IMR-90 (cell line): Measurements from ENCODE around the gene FGF19. TPM values are rescaled to one million over a fixed set of nuclear protein-coding genes. Genes with fewer than 3 reads are reported as not detected.

Experiments used
- ATAC-seq: fragments of 200-7000 bp; cut with Tn5 transposase; 2 replicates; pipeline ENCODE4 v1.9.1; 2020; ENCODE audit warnings: low read depth, mild to moderate bottlenecking, moderate library complexity
- BruUV-seq: library from RNA; stranded (reverse); fragments of 400-500 nt; replicated peaks from 2 replicates; lab custom pipeline; 2021; lab: Mats Ljungman, UMichigan
- CTCF ChIA-PET: fragments of 300-600 bp; formaldehyde crosslinking; extraction: SDS; loops from one replicate; lab custom pipeline; 2021; ENCODE audit warnings: antibody characterized with exemption; lab: Yijun Ruan, JAX
- POLR2A ChIA-PET: fragments of 300-600 bp; sonication (Branson Sonifier 250); formaldehyde crosslinking; loops from one replicate; lab custom pipeline; 2022; ENCODE audit warnings: antibody characterized with exemption; ENCODE audit not compliant: unreplicated experiment; lab: Charles Lee
- DNase-seq: peaks from one replicate; pipeline ENCODE4 v3.0.0; 2013
- H2AFZ ChIP-seq: replicated peaks from 2 replicates; pipeline ENCODE3; 2013; ENCODE audit warnings: low read length, mild to moderate bottlenecking; ENCODE audit not compliant: poor library complexity
- H2AK5ac ChIP-seq: 2 replicates; pipeline ENCODE4 v1.6.1; 2013; ENCODE audit warnings: low read depth, low read length, inconsistent platforms
- H2AK9ac ChIP-seq: replicated peaks from 2 replicates; pipeline ENCODE3; 2013; ENCODE audit warnings: mild to moderate bottlenecking, low read depth, low read length, moderate library complexity; ENCODE audit not compliant: poor library complexity
- H2BK120ac ChIP-seq: 2 replicates; pipeline ENCODE4 v1.6.1; 2013; ENCODE audit warnings: low read depth, low read length, inconsistent platforms
- H2BK15ac ChIP-seq: 3 replicates; pipeline ENCODE4 v1.6.1; 2013; ENCODE audit warnings: low read depth, low read length, inconsistent platforms
- H2BK20ac ChIP-seq: 2 replicates; pipeline ENCODE4 v1.6.1; 2013; ENCODE audit warnings: low read depth, mild to moderate bottlenecking, inconsistent platforms, low read length, moderate library complexity
- H2BK5ac ChIP-seq: 2 replicates; pipeline ENCODE4 v1.6.1; 2013; ENCODE audit warnings: mild to moderate bottlenecking, low read depth, low read length, inconsistent platforms; ENCODE audit not compliant: poor library complexity, severe bottlenecking
- H3K14ac ChIP-seq: replicated peaks from 2 replicates; pipeline ENCODE4 v1.6.1; 2013; ENCODE audit warnings: low read depth, low read length, inconsistent platforms
- H3K18ac ChIP-seq: 2 replicates; pipeline ENCODE4 v1.6.1; 2013; ENCODE audit warnings: low read depth, low read length, control low read depth
- H3K23ac ChIP-seq: 2 replicates; pipeline ENCODE4 v1.6.1; 2013; ENCODE audit warnings: low read depth, low read length, inconsistent platforms
- H3K27ac ChIP-seq: 2 replicates; pipeline ENCODE4 v1.5.1; 2013; ENCODE audit warnings: mild to moderate bottlenecking, control low read depth, low read length; ENCODE audit not compliant: insufficient read depth
- H3K27me3 ChIP-seq: 2 replicates; pipeline ENCODE4 v1.6.1; 2013; ENCODE audit warnings: low read length; ENCODE audit not compliant: control insufficient read depth, insufficient read depth
- H3K36me3 ChIP-seq: 2 replicates; pipeline ENCODE4 v1.6.1; 2013; ENCODE audit warnings: low read length, mixed read lengths; ENCODE audit not compliant: control insufficient read depth, insufficient read depth
- H3K4ac ChIP-seq: 2 replicates; pipeline ENCODE4 v1.6.1; 2013; ENCODE audit warnings: low read depth, low read length, inconsistent platforms
- H3K4me1 ChIP-seq: 2 replicates; pipeline ENCODE4 v1.6.1; 2013; ENCODE audit warnings: low read length, mixed read lengths; ENCODE audit not compliant: control insufficient read depth, insufficient read depth
- H3K4me2 ChIP-seq: 2 replicates; pipeline ENCODE4 v1.6.1; 2013; ENCODE audit warnings: low read depth, mild to moderate bottlenecking, control low read depth, low read length, moderate library complexity
- H3K4me3 ChIP-seq: 2 replicates; pipeline ENCODE4 v1.5.1; 2013; ENCODE audit warnings: low read depth, mild to moderate bottlenecking, control low read depth, low read length, moderate library complexity; ENCODE audit not compliant: insufficient read depth
- H3K56ac ChIP-seq: 2 replicates; pipeline ENCODE4 v1.6.1; 2013; ENCODE audit warnings: low read length, inconsistent platforms; ENCODE audit not compliant: insufficient read depth; ENCODE audit errors: extremely low read depth
- H3K79me1 ChIP-seq, 2 experiments: 2 replicates each; pipeline ENCODE4 v1.6.1; 2013; ENCODE audit warnings: low read length in 2 of 2, inconsistent platforms in 1 of 2, low read depth in 1 of 2
- H3K9ac ChIP-seq: 2 replicates; pipeline ENCODE4 v1.6.1; 2013; ENCODE audit warnings: low read depth, low read length, control low read depth
- H3K9me1 ChIP-seq: 2 replicates; pipeline ENCODE4 v1.6.1; 2013; ENCODE audit warnings: low read length, inconsistent platforms; ENCODE audit not compliant: insufficient read depth
- H3K9me3 ChIP-seq: 2 replicates; pipeline ENCODE4 v1.6.1; 2013; ENCODE audit warnings: low read length; ENCODE audit not compliant: control insufficient read depth, insufficient read depth
- H4K20me1 ChIP-seq: 2 replicates; pipeline ENCODE4 v1.6.1; 2013; ENCODE audit warnings: low read length, inconsistent platforms; ENCODE audit not compliant: insufficient read depth
- H4K5ac ChIP-seq: 2 replicates; pipeline ENCODE4 v1.6.1; 2013; ENCODE audit warnings: mild to moderate bottlenecking, low read depth, low read length, control low read depth
- H4K8ac ChIP-seq, 2 experiments: 2 replicates each; pipeline ENCODE4 v1.6.1; 2013; ENCODE audit warnings: low read depth in 2 of 2, low read length in 2 of 2, control low read depth in 1 of 2, inconsistent platforms in 1 of 2
- H4K91ac ChIP-seq: 2 replicates; pipeline ENCODE4 v1.6.1; 2013; ENCODE audit warnings: low read depth, low read length, inconsistent platforms; ENCODE audit not compliant: insufficient read depth
- BHLHE40 ChIP-seq: fragments of 150-350 bp; IDR thresholded peaks from 2 replicates; pipeline ENCODE4 v1.6.1; 2016; ENCODE audit warnings: mild to moderate bottlenecking, low read depth, low read length
- CEBPB ChIP-seq: IDR thresholded peaks from 2 replicates; pipeline ENCODE4 v1.6.1; 2012; ENCODE audit warnings: low read depth, low read length, improper control_type of control experiment
- CHD1 ChIP-seq: IDR thresholded peaks from 2 replicates; pipeline ENCODE4 v1.6.1; 2012; ENCODE audit warnings: low read depth, low read length, improper control_type of control experiment
- CTCF ChIP-seq: conservative IDR thresholded peaks from 2 replicates; pipeline ENCODE4 v1.5.1; 2012; ENCODE audit warnings: mild to moderate bottlenecking, low read depth, low read length, improper control_type of control experiment
- ELK1 ChIP-seq: fragments of 150-350 bp; IDR thresholded peaks from 2 replicates; pipeline ENCODE4 v1.6.1; 2016; ENCODE audit warnings: low read depth, mild to moderate bottlenecking, low read length, moderate library complexity, borderline replicate concordance
- MAFK ChIP-seq: IDR thresholded peaks from 2 replicates; pipeline ENCODE4 v1.6.1; 2012; ENCODE audit warnings: low read depth, low read length, improper control_type of control experiment
- MAZ ChIP-seq: IDR thresholded peaks from 2 replicates; pipeline ENCODE4 v1.6.1; 2012; ENCODE audit warnings: low read depth, mild to moderate bottlenecking, low read length, improper control_type of control experiment, moderate library complexity, borderline replicate concordance
- MXI1 ChIP-seq: IDR thresholded peaks from 2 replicates; pipeline ENCODE4 v1.6.1; 2012; ENCODE audit warnings: low read depth, mild to moderate bottlenecking, low read length, moderate library complexity, borderline replicate concordance
- NFE2L2 ChIP-seq: fragments of 150-350 bp; IDR thresholded peaks from 2 replicates; pipeline ENCODE4 v1.6.1; 2016; ENCODE audit warnings: low read depth, mild to moderate bottlenecking, low read length
- POLR2A ChIP-seq: IDR thresholded peaks from 2 replicates; pipeline ENCODE4 v1.6.1; 2012; ENCODE audit warnings: mild to moderate bottlenecking, low read depth, low read length
- RAD21 ChIP-seq: IDR thresholded peaks from 2 replicates; pipeline ENCODE4 v1.6.1; 2012; ENCODE audit warnings: low read length, improper control_type of control experiment
- RCOR1 ChIP-seq: IDR thresholded peaks from 2 replicates; pipeline ENCODE4 v1.6.1; 2012; ENCODE audit warnings: mild to moderate bottlenecking, low read length, improper control_type of control experiment; ENCODE audit not compliant: insufficient replicate concordance
- RFX5 ChIP-seq: IDR thresholded peaks from 2 replicates; pipeline ENCODE4 v1.8.0; 2012; ENCODE audit warnings: low read depth, mild to moderate bottlenecking, low read length, moderate library complexity
- SMC3 ChIP-seq: fragments of 150-350 bp; IDR thresholded peaks from 2 replicates; pipeline ENCODE4 v1.6.1; 2016; ENCODE audit warnings: low read depth, mild to moderate bottlenecking, antibody characterized with exemption, low read length, moderate library complexity
- USF2 ChIP-seq: fragments of 150-350 bp; IDR thresholded peaks from 2 replicates; pipeline ENCODE4 v1.6.1; 2017; ENCODE audit warnings: mild to moderate bottlenecking, antibody characterized with exemption, low read length, low read depth
- WGBS, 2 experiments: methylation state at CpG; one replicate each; pipeline versions ENCODE4 v1.1.5 to v1.1.7; 2013; ENCODE audit warnings: missing lambda C conversion rate in 2 of 2; ENCODE audit not compliant: insufficient read length in 1 of 2; ENCODE audit errors: extremely low coverage in 2 of 2; 5-methylcytosine and 5-hydroxymethylcytosine counted together
- dilution Hi-C: fragments of 300-500 bp; cut with HindIII; formaldehyde crosslinking; loops from one replicate; pipeline ENCODE4 v1.14.3; 2018; ENCODE audit warnings: low sequenced_read_pairs; ENCODE audit not compliant: unreplicated experiment
- in situ Hi-C: fragments of 300-500 bp; cut with MboI; formaldehyde crosslinking; loops from 3 replicates; pipeline ENCODE4 v1.14.3; 2019; ENCODE audit warnings: low sequenced_read_pairs, inconsistent platforms, mixed read lengths
- intact Hi-C: fragments of 100-400 bp; cut with micrococcal nuclease; formaldehyde crosslinking; loops from 2 replicates; pipeline ENCODE4 v1.10.0; 2022
- polyA plus RNA-seq, 3 experiments: library from polyadenylated mRNA; depleted of rRNA; stranded (reverse); fragments of >200 nt; gene quantifications; 2 replicates each; pipeline ENCODE4 v1.2.3, GENCODE V29; 2012; ENCODE audit warnings: low replicate concordance in 1 of 3
- total RNA-seq: library from RNA; depleted of rRNA; stranded (reverse); fragments of >200 nt; gene quantifications from 2 replicates; pipeline ENCODE4 v1.2.3, GENCODE V29; 2012

Gene FGF19
- total and polyA plus RNA-seq, 2 of the 4 experiments (the other 2 are of a cell fraction) = not detected

GRCh38 chr11:69702769-69703452 is 911 bp downstream of the FGF19 start:
- Histone ChIP-seq H2AFZ (no peak overlapping the region), H3K79me1 (no peaks in the 10 kb centered on the region), H3K14ac (no peak overlapping the region), H3K9me1 (no peaks in the 10 kb centered on the region), H2BK120ac (no peak overlapping the region), H3K56ac (no peak overlapping the region), H4K8ac (no peak overlapping the region), H3K4ac (no peak overlapping the region), H3K4me2 (no peak overlapping the region), H3K9ac (no peak overlapping the region), H3K9me3 (no peaks in the 10 kb centered on the region), H4K91ac (no peak overlapping the region), H4K5ac (no peak overlapping the region), H2BK15ac (no peak overlapping the region), H2AK5ac (no peak overlapping the region), H4K20me1 (no peaks in the 10 kb centered on the region), H3K4me1 (peaks cover 2% of the 10 kb centered on the region), H3K27ac (no peak overlapping the region), H3K18ac (no peak overlapping the region), H3K27me3 (peaks cover 57% of the 10 kb centered on the region), H2BK5ac (no peak overlapping the region), H3K4me3 (no peak overlapping the region), H2BK20ac (no peak overlapping the region), H2AK9ac (no peak overlapping the region), H3K23ac (no peak overlapping the region), H3K36me3 (no peaks in the 10 kb centered on the region)
- no peak for ATAC-seq
- POLR2A ChIA-PET = no interaction called here
- CTCF ChIA-PET = interaction anchor here (0.6 kb wide), 1 partner anchor 98 kb away, joined by 3 read pairs; no protein-coding TSS in a partner anchor
- in situ Hi-C loops = loop anchor here (10.0 kb wide), 1 partner anchor 102 kb away; no protein-coding TSS in a partner anchor
- BruUV-seq = no TSS peak
- intact Hi-C loops = loop anchor here (5.0 kb wide), 1 partner anchor 184 kb away; no protein-coding TSS in a partner anchor
- no peak for DNase-seq
- dilution Hi-C loops = no loop called here
- WGBS, 2 experiments = 13% methylated on average over 19 of the region's 45 CpGs; no CpG with 5 or more reads in 1 of the 2 experiments
- TF ChIP-seq RFX5 (no peak), RCOR1 (no peak), POLR2A (no peak), RAD21 (no peak), NFE2L2 (no peak), MAZ (no peak), ELK1 (no peak), CTCF (no peak), MXI1 (no peak), CHD1 (no peak), MAFK (no peak), BHLHE40 (no peak), SMC3 (no peak), CEBPB (no peak), USF2 (no peak)
